Caki2 (cell line): Measurements from ENCODE around the gene AKAP10. TPM values are rescaled to one million over a fixed set of nuclear protein-coding genes. Genes with fewer than 3 reads are reported as not detected.
A peak's percentile ranks its signal among the peaks of the same experiment; 100 is the strongest.
"Not testable (repeated sequence)": the region's sequence is repeated elsewhere in the genome, so short reads cannot be mapped to it uniquely, and the experiment has no call there.

ENCODE experiments used
- DNase-seq: peaks from one replicate; pipeline ENCODE4 v3.0.0-alpha.2; 2015; ENCODE audit warnings: low read depth
- in situ Hi-C: cut with HindIII; loops from 2 replicates; pipeline ENCODE4 v1.10.0; 2016; ENCODE audit warnings: low sequenced_read_pairs, low pct_unique_long_range_greater_than_20kb, mixed read lengths
- total RNA-seq: library from RNA; depleted of rRNA; stranded (reverse); fragments of >200 nt; shearing (Covaris generic); gene quantifications from 2 replicates; pipeline ENCODE4 v1.2.3, GENCODE V29; 2014; ENCODE audit warnings: low replicate concordance

The AKAP10 gene
- total RNA-seq, 1 experiment from 2014 or later: 11.4 TPM

- in situ Hi-C loops: no loop called here
- no peak for DNase-seq
Measured at GRCh38 chr17:19986941-19987861, 9.6 kb upstream of the AKAP10 start.

GRCh38 chr17:19979917-19980770, 2.5 kb upstream of the AKAP10 start:
- in situ Hi-C loops: no loop called here
- DNase-seq: no peak

DNA sequence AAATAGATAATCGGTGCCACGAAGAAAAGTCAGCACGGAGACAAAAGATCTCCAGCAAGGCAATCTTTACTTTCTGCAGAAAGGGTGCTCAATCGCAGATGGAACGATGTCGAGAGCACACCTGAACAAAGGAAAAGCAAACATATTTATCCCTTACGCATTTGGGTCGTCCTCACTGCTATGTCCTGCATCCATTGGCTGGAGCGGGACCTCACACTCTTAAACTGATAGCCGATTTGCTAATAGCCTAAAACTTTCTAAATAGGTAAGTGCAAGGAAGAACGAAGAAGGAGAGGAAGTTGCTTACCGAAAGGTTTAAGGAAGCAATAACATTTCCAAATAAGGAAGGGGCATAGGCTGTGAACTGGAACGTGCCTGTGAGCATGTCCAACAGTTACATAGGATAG, 1.2 kb upstream of the AKAP10 start:
- in situ Hi-C loops: no loop called here
- no peak for DNase-seq

DNA sequence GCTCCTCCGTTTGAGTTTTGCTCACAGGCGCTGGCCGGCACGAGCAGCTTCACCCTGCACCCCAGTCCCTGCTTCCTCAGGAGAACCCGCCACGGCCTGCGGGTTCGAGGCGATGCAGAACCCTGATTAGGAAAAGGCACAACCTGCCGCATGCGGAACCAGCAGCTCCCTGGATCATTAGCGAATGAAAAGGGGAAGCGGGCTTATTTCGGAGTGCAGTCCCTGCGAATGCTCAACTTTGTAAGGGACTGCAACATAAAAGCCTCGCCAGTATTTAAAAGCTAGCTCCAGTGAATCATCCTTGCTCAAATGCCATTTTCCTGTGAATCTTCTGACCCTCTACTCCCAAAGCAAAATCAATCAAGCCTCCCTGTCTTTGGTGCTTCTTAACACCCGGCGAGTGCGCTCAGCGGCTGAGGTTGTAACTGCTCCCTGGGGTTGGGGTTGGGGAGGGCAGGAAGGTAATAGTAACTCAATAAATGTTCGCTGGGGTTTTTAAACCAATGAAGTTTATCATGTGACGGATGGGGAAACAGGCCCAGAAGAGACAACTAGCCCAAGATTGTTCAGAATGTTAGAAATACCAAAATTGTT, 678 bp upstream of the AKAP10 start:
- no peak for DNase-seq
- in situ Hi-C loops: no loop called here

GRCh38 chr17:19975601-19976000, 2.0 kb downstream of the AKAP10 start:
- in situ Hi-C loops: no loop called here
- DNase-seq: no peak

DNA sequence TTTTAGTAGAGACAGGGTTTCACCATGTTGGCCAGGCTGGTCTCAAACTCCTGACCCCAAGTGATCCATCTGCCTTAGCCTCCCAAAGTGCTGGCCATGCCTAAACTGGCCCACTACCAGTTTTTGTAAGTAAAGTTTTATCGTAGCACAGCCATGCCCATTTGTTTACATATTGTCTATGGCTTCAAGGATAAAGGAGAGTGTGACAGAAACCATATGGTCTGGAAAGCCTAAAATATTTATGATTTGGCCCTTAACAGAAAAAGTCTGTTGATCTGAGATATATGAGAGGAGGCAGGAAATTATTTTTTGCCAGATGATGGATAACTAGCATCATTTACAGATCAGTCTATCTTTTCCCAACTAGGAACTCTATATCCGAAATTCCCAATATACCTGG, 4.5 kb downstream of the AKAP10 start:
- in situ Hi-C loops: no loop called here
- DNase-seq: no peak

DNA sequence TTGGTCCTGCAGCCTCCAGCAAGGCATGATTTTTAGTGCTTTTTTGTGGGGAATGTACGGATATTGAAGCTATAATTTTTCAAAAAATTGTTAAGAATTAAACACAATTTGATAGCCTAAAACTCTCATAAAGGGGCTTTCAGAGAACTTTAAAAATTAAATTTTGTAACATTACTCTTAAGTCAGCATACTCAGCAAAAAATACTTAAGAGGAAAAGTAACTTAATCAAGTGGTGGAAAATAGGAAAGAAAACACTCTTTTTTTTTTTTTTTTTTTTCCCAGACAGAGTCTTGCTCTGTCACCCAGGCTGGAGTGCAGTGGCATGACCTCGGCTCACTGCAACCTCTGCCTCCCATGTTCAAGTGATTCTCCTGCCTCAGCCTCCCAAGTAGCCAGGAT, 14.7 kb downstream of the AKAP10 start:
- DNase-seq, in situ Hi-C loops: not testable (repeated sequence)

DNA sequence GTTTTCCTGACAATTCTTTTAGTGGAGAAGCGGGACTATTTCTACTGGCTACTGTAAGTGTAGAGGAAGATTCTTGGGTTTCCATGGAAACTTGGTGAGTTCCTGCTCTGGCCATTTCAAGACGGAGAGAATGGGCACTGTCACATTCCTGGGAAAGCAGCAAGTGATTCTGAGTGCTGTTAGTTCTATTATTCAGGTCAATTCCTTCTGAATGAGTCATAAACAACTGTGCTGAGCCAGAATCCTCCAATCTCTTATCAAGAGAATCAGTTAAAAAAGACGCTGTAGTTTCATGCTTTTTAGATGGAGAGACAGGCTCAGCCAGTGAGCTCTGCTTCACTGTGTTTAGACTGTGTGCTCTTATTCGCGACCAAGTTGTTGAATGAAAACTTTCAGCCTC, 19.6 kb downstream of the AKAP10 start:
- in situ Hi-C loops: no loop called here
- peak; percentile 76 for DNase-seq

DNA sequence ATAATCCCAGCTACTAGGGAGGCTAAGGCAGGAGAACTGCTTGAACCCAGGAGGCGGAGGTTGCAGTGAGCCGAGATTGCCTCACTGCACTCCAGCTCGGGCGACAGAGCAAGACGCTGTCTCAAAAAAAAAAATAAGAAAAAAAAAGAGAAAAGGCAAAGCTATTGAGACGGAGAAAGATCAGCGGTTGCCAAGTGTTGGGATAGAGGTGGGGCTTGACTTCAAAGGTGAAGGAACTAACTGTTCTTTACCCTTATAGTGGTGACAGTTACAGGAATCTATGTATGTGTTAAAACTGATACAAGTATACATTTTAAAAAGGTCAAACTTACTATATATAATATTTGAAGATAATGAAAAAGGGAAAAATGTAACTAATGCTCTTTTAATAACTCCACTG, 22.5 kb downstream of the AKAP10 start:
- in situ Hi-C loops: no loop called here
- DNase-seq: no peak

DNA sequence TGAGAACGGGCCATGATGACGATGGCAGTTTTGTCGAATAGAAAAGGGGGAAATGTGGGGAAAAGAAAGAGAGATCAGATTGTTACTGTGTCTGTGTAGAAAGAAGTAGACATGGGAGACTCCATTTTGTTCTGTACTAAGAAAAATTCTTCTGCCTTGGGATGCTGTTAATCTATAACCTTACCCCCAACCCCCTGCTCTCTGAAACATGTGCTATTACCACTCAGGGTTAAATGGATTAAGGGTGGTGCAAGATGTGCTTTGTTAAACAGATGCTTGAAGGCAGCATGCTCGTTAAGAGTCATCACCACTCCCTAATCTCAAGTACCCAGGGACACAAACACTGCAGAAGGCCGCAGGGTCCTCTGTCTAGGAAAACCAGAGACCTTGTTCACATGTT, 26.2 kb downstream of the AKAP10 start:
- DNase-seq, in situ Hi-C loops: not testable (repeated sequence)

GRCh38 chr17:19950624-19951195, 26.9 kb downstream of the AKAP10 start:
- in situ Hi-C loops, DNase-seq: not testable (repeated sequence)

DNA sequence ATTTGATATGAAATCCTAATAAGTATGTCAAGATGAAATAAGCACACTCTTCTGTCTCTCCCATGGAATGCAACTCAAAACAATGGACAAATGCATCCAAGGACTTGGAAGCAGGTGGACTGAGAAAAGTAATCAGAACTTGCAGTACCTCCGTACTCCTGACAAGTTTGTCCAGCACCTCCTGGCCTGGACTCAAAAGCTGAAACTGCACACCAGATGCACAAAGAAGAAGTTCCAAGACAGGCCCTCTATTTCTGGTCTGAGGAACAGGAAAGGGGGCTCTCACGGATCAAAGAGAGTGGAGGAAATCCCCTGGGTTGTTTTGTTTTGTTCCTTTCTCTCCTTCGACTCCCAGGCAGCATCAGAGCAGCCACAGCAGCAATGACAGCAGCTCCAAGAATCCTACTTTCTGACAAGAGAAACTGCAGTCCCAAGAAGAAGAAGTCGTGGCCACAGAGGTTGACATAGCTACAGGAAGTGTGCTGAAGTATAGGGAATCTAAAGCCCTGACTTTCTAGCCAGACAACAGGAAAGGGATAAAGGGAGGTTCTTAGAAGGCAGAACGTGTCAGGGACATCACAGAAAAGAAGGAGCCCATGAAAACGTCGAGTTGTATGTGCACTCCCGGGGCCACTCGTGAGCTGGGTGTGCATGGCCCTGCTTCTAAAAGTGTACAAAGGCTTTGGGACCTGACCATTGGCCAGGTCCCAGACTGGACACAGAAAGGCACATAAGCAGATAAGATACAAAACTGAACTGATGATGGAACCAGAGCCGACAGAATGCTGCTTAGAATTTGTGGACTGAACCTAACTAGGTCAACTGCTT, 29.3 kb downstream of the AKAP10 start:
- no peak for DNase-seq
- in situ Hi-C loops: no loop called here

DNA sequence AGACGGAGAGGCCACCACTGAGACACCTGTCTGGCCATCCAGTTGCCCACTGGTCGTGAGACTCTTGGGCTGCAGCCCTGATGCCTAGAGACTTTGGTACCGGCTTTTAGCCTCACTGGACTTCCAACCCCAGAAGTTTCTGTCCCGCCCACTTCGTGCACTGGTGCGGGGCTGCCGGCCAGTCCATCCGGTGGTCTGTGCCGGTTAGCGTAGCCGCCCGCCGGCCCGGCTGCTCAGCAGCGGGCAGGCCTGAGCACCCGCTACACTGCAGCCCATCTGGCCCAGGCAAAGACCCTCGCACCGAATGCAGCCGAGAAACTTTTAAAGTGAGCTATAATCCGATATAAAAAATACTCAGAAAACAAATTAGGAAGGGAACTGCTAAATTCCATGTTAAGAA, 30.7 kb downstream of the AKAP10 start:
- no peak for DNase-seq
- in situ Hi-C loops: no loop called here

DNA sequence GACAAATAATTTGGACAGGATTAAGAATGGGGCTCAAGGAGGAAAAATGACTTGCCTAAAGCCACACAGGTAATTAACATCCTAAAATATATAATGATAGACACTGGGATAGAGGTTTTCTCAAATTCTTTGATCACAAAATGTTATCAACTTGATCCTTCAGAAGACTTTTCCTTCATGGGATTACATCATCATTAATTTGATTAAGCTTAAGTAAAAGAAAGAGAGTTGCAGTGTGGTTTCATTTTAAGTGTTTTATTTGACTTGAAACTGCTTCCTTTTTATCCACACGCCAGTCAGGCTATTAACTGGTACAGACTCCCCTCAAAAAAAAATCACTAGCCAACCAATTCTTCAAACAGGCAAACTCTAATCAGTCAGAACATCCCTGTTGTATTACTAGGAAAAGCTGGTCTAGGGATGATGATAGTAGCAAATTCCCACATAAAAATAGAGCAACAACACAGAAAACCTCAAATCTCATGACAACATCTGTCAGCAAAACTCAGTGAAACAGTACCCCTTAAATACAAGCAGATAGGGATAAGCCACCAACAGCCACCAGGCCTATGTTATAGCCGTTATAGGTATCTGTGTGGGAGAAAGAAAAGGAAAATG, 32.5 kb downstream of the AKAP10 start:
- in situ Hi-C loops: no loop called here
- no peak for DNase-seq

- DNase-seq: no peak
- in situ Hi-C loops: no loop called here
Measured at GRCh38 chr17:19943599-19943998, 34.0 kb downstream of the AKAP10 start.

DNA sequence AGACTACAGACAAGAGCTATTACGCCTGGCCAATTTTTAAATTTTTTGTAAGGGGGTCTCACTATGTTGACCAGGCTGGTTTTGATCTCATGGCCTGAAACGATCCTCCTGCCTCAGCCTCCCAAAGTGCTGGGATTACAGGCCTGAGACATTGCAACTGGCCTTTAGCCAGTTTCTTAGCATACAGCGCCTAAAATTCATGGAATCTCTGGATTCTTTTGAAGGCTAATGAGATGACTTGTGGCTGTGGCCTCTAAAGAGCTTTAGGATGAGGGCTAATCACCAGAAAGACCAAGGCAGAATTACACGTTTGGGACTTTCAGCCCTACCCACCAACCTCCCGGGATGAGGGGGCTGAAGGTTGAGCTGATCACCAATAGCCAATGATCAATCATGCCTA, 34.6 kb downstream of the AKAP10 start:
- DNase-seq: no peak
- in situ Hi-C loops: no loop called here

DNA sequence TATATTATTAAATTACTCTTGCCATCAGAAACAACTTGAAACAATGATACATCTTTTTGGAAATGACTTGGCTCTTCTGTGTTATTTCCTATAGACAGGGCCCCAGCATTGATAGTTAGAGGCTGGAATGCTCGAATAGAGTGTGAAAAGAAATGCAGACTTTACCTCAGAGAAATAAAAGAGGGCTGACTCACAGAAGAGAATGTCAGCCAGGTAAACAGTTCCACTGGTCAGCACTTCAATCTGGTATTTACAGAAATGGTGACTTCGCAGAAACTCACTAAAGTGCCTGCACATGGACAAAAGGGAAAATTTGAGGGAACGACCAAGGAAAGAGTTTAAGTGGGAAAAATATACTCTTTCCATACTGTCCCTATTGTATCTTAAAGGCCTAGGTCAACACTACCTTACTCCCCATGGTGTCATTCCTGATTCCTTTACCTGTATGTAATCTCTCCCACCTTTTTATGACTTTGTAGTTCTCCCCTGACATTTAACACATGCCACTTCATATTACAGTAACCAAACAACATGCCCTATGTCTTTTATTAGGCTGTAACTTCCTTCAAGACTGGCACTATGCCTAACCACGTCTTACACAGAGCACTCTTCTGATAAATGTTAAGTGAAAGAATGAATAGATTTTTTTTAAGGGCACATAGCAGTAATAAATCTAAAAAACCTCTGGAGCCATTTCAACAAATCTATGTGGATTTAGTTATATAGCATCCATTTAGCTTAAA, 36.7 kb downstream of the AKAP10 start:
- peak; percentile 12 for DNase-seq
- in situ Hi-C loops: no loop called here
